Epithelial cell of esophagus (primary cell): Measurements from ENCODE around the gene FOXF2.

ENCODE experiments used
- DNase-seq: peaks from one replicate; pipeline ENCODE4 v3.0.0; 2010; ENCODE audit warnings: low read depth
- H3K4me3 ChIP-seq: 2 replicates; pipeline ENCODE4 v1.5.1; 2011; ENCODE audit warnings: mild to moderate bottlenecking, low read length, control low read depth
- TF ChIP-seq, protein P1 (sequence below): IDR thresholded peaks from 2 replicates; pipeline ENCODE4 v1.5.1; 2011; ENCODE audit warnings: low read depth, mild to moderate bottlenecking, low read length, control low read depth, inconsistent platforms; ENCODE audit not compliant: insufficient read depth; ENCODE audit errors: missing control alignments

Gene FOXF2

DNA sequence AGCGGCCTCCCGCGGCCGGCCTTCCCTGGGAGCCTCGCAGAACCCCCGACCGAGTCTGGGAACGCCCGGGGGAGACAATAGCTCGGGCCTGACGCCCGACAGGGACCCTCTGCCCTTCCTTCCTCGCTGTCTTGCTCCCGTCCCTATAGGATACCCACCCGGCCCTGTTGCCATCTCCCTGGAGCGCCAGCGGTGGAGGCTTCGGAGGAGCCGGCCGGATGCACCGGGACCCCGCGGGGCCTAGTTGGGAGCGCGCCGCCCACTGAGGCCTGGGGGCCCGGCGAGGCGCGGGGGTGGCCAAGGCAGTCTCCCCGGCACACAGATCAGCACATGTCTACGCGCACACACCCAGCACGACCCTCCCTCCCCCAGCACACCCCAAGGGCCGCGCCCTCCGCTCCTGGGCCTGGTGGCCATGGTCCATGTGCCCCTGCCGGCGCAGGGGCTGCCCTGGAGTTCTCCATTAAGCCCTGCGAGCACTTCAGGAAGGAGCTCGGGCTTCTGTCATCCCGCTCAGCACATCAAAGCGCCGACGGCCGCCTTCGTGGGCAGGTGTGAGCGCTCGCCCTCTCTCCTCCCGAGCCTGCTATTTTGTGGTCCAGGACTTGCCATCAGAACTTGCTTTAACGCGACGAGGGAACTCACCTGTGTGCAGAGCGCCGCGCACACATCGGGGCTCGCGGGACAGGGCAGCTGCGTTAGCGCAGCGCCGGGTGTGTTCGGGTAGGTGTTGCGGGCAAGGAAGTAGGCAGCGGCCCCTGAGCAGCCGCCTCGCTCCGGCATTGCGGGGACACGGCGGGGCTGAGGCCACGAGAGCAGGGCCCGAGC lies 3.7 kb downstream of the FOXF2 start:
- TF ChIP-seq, protein P1, sequence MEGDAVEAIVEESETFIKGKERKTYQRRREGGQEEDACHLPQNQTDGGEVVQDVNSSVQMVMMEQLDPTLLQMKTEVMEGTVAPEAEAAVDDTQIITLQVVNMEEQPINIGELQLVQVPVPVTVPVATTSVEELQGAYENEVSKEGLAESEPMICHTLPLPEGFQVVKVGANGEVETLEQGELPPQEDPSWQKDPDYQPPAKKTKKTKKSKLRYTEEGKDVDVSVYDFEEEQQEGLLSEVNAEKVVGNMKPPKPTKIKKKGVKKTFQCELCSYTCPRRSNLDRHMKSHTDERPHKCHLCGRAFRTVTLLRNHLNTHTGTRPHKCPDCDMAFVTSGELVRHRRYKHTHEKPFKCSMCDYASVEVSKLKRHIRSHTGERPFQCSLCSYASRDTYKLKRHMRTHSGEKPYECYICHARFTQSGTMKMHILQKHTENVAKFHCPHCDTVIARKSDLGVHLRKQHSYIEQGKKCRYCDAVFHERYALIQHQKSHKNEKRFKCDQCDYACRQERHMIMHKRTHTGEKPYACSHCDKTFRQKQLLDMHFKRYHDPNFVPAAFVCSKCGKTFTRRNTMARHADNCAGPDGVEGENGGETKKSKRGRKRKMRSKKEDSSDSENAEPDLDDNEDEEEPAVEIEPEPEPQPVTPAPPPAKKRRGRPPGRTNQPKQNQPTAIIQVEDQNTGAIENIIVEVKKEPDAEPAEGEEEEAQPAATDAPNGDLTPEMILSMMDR: no peak
- no peak for DNase-seq
- H3K4me3 ChIP-seq: no peak overlapping the region

DNA sequence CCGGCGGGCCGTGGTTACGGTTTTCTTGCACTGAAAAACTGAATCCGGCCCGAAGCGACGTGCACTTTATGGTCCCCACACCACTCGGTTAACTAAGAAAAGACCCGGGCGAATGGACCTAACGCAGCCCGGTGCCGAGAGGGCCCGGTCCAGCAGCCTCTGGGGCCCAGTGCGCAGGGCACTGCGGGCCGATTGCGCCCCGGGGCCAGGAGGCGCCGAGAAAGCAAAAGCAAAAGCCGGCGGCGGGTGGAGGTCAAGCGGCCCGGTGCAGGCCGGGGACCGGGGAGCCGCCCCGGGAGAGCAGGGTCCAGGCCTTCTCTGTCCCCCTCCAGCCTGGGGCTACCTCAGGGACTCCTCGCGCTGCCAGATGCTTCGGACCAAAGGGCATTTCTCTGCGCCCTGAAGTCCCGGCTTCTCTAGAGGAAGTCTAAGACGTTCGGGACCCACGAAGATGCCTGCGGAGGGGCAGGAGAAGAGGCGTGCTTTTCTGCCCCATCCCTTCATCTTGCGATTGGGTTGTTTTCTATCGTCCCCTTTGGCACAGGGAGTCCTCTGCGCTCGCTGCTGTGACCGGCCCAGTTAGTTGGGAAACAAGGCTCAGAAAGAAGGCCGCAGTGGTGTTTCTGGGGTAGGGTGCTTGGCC lies 4.4 kb downstream of the FOXF2 start:
- TF ChIP-seq, protein P1: no peak
- H3K4me3 ChIP-seq: no peak overlapping the region
- DNase-seq: no peak

DNA sequence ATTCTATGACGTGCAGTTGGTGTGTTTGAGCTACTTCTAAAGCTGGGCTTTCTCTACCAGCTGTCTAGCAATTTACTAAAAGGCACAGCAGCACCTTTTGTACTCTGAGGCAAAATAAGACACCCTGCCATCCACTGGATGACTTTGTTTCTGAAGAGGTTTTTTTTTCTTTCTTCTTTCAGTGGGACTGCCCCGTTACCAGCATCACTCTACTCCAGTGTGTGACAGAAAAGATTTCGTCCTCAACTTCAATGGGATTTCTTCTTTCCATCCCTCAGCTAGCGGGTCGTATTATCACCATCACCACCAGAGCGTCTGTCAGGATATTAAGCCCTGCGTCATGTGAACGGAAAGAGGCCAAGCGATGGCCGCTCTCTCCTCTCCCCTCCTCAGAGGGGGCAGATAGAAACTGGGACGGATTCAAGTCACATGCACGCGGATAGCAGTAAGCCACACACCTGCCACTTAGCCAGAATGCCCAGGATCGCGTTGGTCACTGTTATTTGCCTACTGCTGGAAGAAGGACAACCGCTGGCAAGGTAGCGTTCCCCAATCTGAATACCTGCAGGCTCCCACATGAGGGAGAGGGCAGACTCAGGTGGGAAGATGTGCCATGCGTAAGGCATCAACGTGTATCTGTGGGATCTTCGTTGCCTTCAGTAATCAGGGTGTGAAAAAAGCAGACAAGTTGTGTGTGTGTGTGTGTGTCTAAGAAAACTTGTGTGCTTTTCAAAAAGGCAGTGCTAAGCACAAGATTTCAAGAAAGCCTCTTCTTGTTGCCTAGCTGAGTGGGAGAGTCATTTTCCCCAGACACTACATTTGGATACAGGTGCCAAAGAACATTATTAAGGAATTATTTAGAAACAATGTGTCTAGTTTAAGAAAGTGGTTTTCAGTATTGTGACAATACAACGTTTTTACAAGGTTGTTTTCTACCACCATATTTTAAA lies 5.4 kb downstream of the FOXF2 start:
- no peak overlapping the region for H3K4me3 ChIP-seq
- no peak for DNase-seq
- TF ChIP-seq, protein P1: no peak

DNA sequence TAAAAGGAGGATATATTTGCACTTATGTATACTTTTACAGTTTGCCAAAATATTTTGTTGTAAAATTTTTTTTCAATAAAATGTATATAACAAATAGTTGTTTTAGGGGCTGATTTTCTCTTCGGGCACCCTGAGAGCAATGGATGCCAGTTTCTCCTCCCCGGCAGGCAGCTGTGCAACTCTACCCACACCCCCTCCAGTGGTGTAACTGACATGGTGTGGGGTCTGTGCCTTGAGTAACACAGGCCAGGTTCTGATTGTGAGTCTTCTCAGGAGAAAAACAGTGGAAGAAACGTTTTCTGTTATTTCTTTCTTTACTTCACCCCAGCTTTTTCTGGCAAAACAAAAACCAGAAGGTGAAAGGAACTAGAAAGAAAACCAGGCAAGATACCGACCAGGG lies 6.1 kb downstream of the FOXF2 start:
- TF ChIP-seq, protein P1: no peak
- no peak for DNase-seq
- H3K4me3 ChIP-seq: no peak overlapping the region

DNA sequence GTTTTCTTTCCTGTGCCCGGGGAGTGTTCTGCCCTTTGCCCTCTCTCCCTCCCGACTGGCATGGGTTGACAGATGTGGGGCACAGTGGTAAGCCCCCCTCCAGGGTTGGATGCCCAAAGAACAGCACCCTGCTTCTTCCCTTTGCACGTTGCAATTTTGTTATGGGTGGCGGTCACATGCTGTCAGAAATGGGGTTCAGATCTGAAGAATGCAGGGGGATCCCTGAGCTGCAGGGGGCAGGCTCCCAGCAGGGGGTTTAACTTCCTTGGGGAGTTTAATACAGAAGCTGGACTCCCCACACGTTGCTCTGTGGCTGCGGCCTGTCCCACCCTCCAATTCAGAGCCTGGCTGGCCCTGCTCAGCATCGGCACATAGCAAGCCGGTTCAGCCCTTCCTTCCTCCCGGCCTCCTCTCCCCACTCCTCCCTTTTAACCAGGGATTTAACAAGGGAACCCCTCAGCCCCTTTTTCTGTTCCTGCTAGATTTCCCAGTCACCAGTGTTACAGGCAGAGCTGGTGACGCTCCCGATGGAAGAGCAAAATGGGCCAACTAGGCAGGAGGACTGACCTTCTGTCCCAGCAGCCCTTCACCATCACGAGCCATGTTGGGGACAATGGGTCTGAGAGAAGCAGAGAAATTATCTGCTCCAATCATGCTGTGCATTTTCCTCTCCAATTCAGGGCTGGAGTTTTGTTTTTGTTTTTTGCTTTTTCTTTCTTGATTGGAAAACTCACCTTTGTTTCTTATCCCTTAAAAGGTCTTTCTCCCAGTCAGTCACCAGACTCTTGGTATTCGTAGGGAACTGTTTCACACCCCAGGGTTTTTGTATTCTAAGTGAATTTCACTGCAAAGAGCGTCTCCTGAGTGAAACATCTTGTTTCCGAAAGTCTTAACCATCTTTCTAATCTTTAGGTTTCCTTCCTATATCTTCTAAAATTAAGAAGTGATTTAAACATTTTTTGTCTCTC lies 6.8 kb downstream of the FOXF2 start:
- no peak for DNase-seq
- TF ChIP-seq, protein P1: no peak
- H3K4me3 ChIP-seq: no peak overlapping the region
